Measurements from ENCODE around the gene ADARB1.
A peak's percentile ranks its signal among the peaks of the same experiment; 100 is the strongest.

The ADARB1 gene

DNA sequence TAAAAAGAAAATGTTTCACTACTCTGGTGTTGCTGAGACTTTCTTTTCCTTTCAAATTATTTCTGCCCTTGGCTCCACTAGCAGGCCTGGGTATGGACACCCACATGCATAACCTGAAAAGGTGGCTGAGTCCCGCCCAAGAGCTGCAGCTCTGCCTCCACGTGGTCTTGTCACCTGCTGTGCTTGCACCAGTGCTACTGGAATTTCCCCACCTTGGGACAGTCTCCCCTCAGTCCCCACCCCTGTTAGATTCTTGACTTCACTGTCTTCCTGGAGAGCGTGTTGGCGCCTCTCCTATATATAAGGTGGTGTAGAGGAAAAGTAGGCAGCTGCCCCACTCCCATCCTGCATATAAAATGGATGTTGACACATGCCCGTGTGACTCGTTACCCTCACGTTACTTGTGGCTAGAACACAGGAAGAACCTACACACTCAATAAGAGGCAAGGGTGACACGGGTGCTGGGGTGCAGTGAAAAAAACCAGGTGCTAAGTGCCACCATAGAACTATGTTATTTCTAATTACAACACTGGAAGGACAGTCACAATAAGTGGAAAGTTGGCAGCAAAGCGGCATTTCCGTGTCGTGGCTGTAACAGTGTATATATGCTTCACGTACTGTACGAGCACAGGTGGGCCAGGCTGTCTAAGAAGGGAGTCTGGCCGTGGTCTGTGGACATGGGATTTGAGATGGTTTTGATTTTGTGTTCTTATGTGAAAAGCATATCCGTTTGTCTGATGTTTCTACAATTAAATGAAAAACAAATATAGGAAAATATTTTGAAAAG is 152.4 kb downstream of the ADARB1 start:
- Histone ChIP-seq H2AK5ac (ENCODE audit: low read length, severe bottlenecking) (peak overlapping the region; percentile 13), H3K27ac (ENCODE audit: low read length, poor library complexity, severe bottlenecking) (no peak overlapping the region), H2AFZ (ENCODE audit: low read depth, low read length) (no peak overlapping the region), H3K18ac (ENCODE audit: low read depth in 1 of 2, low read length in 2 of 2) (no peak overlapping the region), H2BK12ac (ENCODE audit: low read length in 2 of 2) (peak overlapping the region in 1 of 2 experiments; percentile 49), H3K14ac (ENCODE audit: low read length in 2 of 2) (peak overlapping the region in 1 of 2 experiments; percentile 13), H3K23ac (ENCODE audit: low read length in 2 of 2) (no peak overlapping the region), H3K36me3 (ENCODE audit: control insufficient read depth in 1 of 2, insufficient read depth in 2 of 2, low read depth in 1 of 2, low read length in 2 of 2) (peaks cover 0 to 14% of the 10 kb centered on the region in 2 experiments), H3K4ac (ENCODE audit: low read depth in 1 of 2, low read length in 2 of 2) (no peak overlapping the region), H2BK15ac (ENCODE audit: low read depth, poor library complexity, severe bottlenecking) (no peak overlapping the region), H3K79me1 (replicated peaks; ENCODE audit: low read length, poor library complexity, severe bottlenecking) (no peaks in the 10 kb centered on the region), H3K9ac (ENCODE audit: low read length) (no peak overlapping the region), H3K9me3 (ENCODE audit: control insufficient read depth, low read length) (no peaks in the 10 kb centered on the region), H3K27me3 (ENCODE audit: control insufficient read depth in 1 of 2, insufficient read depth in 1 of 2, low read length in 2 of 2) (peaks cover 0 to 39% of the 10 kb centered on the region in 2 experiments), H3K4me2 (ENCODE audit: low read length, poor library complexity, severe bottlenecking) (no peak overlapping the region), H4K8ac (ENCODE audit: low read length) (no peak overlapping the region), H3K4me1 (ENCODE audit: control insufficient read depth, insufficient read depth, low read depth, low read length) (peaks cover 23% of the 10 kb centered on the region), H4K91ac (ENCODE audit: low read length) (no peak overlapping the region), H3K4me3 (ENCODE audit: insufficient read depth in 1 of 2, low read depth in 1 of 2, low read length in 2 of 2) (no peak overlapping the region), H2BK5ac (ENCODE audit: low read depth, low read length, poor library complexity, severe bottlenecking) (no peak overlapping the region), H2BK120ac (ENCODE audit: low read depth, low read length) (no peak overlapping the region)
- peak; percentile 19 for DNase-seq
- WGBS: 75% methylated on average over 10 of the region's 15 CpGs

DNA sequence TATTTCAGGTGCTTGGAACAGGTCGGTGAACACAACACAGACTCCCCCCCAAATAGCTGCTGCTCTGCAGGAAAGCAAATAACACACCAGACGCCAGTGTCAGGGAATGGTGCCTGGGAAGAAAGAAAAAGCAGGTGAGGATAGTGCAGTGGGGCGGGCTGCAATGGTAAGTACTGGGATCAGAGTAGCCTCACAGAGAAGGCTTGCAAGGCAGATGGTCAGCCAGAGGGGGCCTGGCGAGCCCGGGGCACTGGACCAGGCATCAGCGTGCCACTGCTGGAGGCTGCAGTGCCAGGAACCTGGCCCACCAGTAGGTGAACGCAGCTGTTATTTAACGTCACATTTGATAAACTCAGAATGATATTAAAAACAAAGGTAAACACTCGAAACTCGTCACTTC is 153.4 kb downstream of the ADARB1 start:
- H2BK5ac ChIP-seq (ENCODE audit: low read depth, low read length, poor library complexity, severe bottlenecking): no peak overlapping the region
- no peak overlapping the region for H3K4me3 ChIP-seq (ENCODE audit: insufficient read depth in 1 of 2, low read depth in 1 of 2, low read length in 2 of 2)
- H3K36me3 ChIP-seq (ENCODE audit: control insufficient read depth in 1 of 2, insufficient read depth in 2 of 2, low read depth in 1 of 2, low read length in 2 of 2): peaks cover 0 to 8% of the 10 kb centered on the region in 2 experiments
- H3K4ac ChIP-seq (ENCODE audit: low read depth in 1 of 2, low read length in 2 of 2): no peak overlapping the region
- peak overlapping the region in 1 of 2 experiments; percentile 15 for H3K18ac ChIP-seq (ENCODE audit: low read depth in 1 of 2, low read length in 2 of 2)
- peak overlapping the region; percentile 59 for H4K8ac ChIP-seq (ENCODE audit: low read length)
- H2AFZ ChIP-seq (ENCODE audit: low read depth, low read length): no peak overlapping the region
- H2BK12ac ChIP-seq (ENCODE audit: low read length in 2 of 2): peak overlapping the region in 1 of 2 experiments; percentile 19
- H3K27ac ChIP-seq (ENCODE audit: low read length, poor library complexity, severe bottlenecking): peak overlapping the region; percentile 92
- H3K4me1 ChIP-seq (ENCODE audit: control insufficient read depth, insufficient read depth, low read depth, low read length): peaks cover 23% of the 10 kb centered on the region
- no peak for DNase-seq
- H2BK15ac ChIP-seq (ENCODE audit: low read depth, poor library complexity, severe bottlenecking): no peak overlapping the region
- WGBS: 61% methylated on average over 10 of the region's 10 CpGs
- no peak overlapping the region for H4K91ac ChIP-seq (ENCODE audit: low read length)
- no peaks in the 10 kb centered on the region for H3K79me1 ChIP-seq (replicated peaks; ENCODE audit: low read length, poor library complexity, severe bottlenecking)
- H3K4me2 ChIP-seq (ENCODE audit: low read length, poor library complexity, severe bottlenecking): peak overlapping the region; percentile 30
- no peaks in the 10 kb centered on the region for H3K9me3 ChIP-seq (ENCODE audit: control insufficient read depth, low read length)
- H2BK120ac ChIP-seq (ENCODE audit: low read depth, low read length): no peak overlapping the region
- H3K9ac ChIP-seq (ENCODE audit: low read length): no peak overlapping the region
- H2AK5ac ChIP-seq (ENCODE audit: low read length, severe bottlenecking): peak overlapping the region; percentile 30
- H3K27me3 ChIP-seq (ENCODE audit: control insufficient read depth in 1 of 2, insufficient read depth in 1 of 2, low read length in 2 of 2): peaks cover 0 to 48% of the 10 kb centered on the region in 2 experiments
- no peak overlapping the region for H3K23ac ChIP-seq (ENCODE audit: low read length in 2 of 2)
- H3K14ac ChIP-seq (ENCODE audit: low read length in 2 of 2): no peak overlapping the region

GRCh38 chr21:45228171-45228641 is 153.8 kb downstream of the ADARB1 start:
- Histone ChIP-seq H3K27me3 (ENCODE audit: control insufficient read depth in 1 of 2, insufficient read depth in 1 of 2, low read length in 2 of 2) (peaks cover 0 to 53% of the 10 kb centered on the region in 2 experiments), H3K23ac (ENCODE audit: low read length in 2 of 2) (no peak overlapping the region), H3K4ac (ENCODE audit: low read depth in 1 of 2, low read length in 2 of 2) (no peak overlapping the region), H2AFZ (ENCODE audit: low read depth, low read length) (no peak overlapping the region), H2BK12ac (ENCODE audit: low read length in 2 of 2) (no peak overlapping the region), H3K14ac (ENCODE audit: low read length in 2 of 2) (no peak overlapping the region), H3K79me1 (replicated peaks; ENCODE audit: low read length, poor library complexity, severe bottlenecking) (no peaks in the 10 kb centered on the region), H3K4me1 (ENCODE audit: control insufficient read depth, insufficient read depth, low read depth, low read length) (peaks cover 23% of the 10 kb centered on the region), H3K4me3 (ENCODE audit: insufficient read depth in 1 of 2, low read depth in 1 of 2, low read length in 2 of 2) (no peak overlapping the region), H3K18ac (ENCODE audit: low read depth in 1 of 2, low read length in 2 of 2) (no peak overlapping the region), H3K4me2 (ENCODE audit: low read length, poor library complexity, severe bottlenecking) (peak overlapping the region; percentile 30), H3K27ac (ENCODE audit: low read length, poor library complexity, severe bottlenecking) (peak overlapping the region; percentile 92), H4K91ac (ENCODE audit: low read length) (no peak overlapping the region), H4K8ac (ENCODE audit: low read length) (no peak overlapping the region), H3K9ac (ENCODE audit: low read length) (no peak overlapping the region), H3K36me3 (ENCODE audit: control insufficient read depth in 1 of 2, insufficient read depth in 2 of 2, low read depth in 1 of 2, low read length in 2 of 2) (peaks cover 0 to 7% of the 10 kb centered on the region in 2 experiments), H2BK15ac (ENCODE audit: low read depth, poor library complexity, severe bottlenecking) (no peak overlapping the region), H2BK120ac (ENCODE audit: low read depth, low read length) (no peak overlapping the region), H3K9me3 (ENCODE audit: control insufficient read depth, low read length) (no peaks in the 10 kb centered on the region), H2AK5ac (ENCODE audit: low read length, severe bottlenecking) (no peak overlapping the region), H2BK5ac (ENCODE audit: low read depth, low read length, poor library complexity, severe bottlenecking) (no peak overlapping the region)
- under 1% methylated on average over 6 of the region's 6 CpGs for WGBS
- DNase-seq: peak; percentile 97

DNA sequence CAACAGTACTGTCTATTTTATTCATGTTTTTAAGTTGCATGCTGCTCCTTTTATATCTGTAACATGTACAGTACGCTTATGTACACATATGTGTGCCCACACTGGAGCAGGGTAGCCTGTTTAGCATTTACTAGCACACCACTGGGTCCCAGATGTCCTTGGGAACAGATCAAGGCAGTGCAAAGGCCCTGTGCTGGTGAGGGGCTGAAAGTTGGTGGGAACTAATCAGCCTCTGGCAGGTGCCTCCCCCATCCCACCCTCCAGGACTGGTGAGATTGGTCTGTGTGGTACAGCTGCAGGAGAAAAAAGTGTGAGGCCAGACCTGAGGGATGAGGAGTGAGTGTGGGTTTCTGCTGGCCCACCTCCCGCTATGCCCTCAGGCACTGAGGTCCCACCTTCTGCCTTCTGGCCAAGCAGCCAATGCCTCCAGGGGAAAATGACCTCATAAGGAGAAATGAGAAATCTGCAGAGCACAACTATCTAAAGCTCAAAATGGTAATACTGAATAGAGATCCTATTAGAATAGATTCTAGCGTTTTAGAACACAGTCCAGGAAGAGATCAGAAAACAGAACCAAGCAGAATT is 154.4 kb downstream of the ADARB1 start:
- 89% methylated on average over 2 of the region's 3 CpGs for WGBS
- peak overlapping the region; percentile 35 for H4K8ac ChIP-seq (ENCODE audit: low read length)

More for the DNA sequence above, 154.4 kb downstream of the ADARB1 start:
- peak overlapping the region in 1 of 2 experiments; percentile 65 for H3K23ac ChIP-seq (ENCODE audit: low read length in 2 of 2)
- H2BK5ac ChIP-seq (ENCODE audit: low read depth, low read length, poor library complexity, severe bottlenecking): no peak overlapping the region
- no peak overlapping the region for H3K4me3 ChIP-seq (ENCODE audit: insufficient read depth in 1 of 2, low read depth in 1 of 2, low read length in 2 of 2)
- H3K14ac ChIP-seq (ENCODE audit: low read length in 2 of 2): no peak overlapping the region
- H3K4me2 ChIP-seq (ENCODE audit: low read length, poor library complexity, severe bottlenecking): no peak overlapping the region
- peak overlapping the region in 1 of 2 experiments; percentile 54 for H2BK12ac ChIP-seq (ENCODE audit: low read length in 2 of 2)
- peak overlapping the region in 1 of 2 experiments; percentile 74 for H3K18ac ChIP-seq (ENCODE audit: low read depth in 1 of 2, low read length in 2 of 2)
- no peak overlapping the region for H4K91ac ChIP-seq (ENCODE audit: low read length)
- H3K4me1 ChIP-seq (ENCODE audit: control insufficient read depth, insufficient read depth, low read depth, low read length): peaks cover 23% of the 10 kb centered on the region
- H3K27me3 ChIP-seq (ENCODE audit: control insufficient read depth in 1 of 2, insufficient read depth in 1 of 2, low read length in 2 of 2): peaks cover 0 to 58% of the 10 kb centered on the region in 2 experiments
- H3K79me1 ChIP-seq (replicated peaks; ENCODE audit: low read length, poor library complexity, severe bottlenecking): no peaks in the 10 kb centered on the region
- no peak overlapping the region for H3K4ac ChIP-seq (ENCODE audit: low read depth in 1 of 2, low read length in 2 of 2)
- H2AK5ac ChIP-seq (ENCODE audit: low read length, severe bottlenecking): peak overlapping the region; percentile 4
- no peak overlapping the region for H2AFZ ChIP-seq (ENCODE audit: low read depth, low read length)
- DNase-seq: no peak
- H3K27ac ChIP-seq (ENCODE audit: low read length, poor library complexity, severe bottlenecking): peak overlapping the region; percentile 92
- peaks cover 0 to 1% of the 10 kb centered on the region in 2 experiments for H3K36me3 ChIP-seq (ENCODE audit: control insufficient read depth in 1 of 2, insufficient read depth in 2 of 2, low read depth in 1 of 2, low read length in 2 of 2)
- H3K9me3 ChIP-seq (ENCODE audit: control insufficient read depth, low read length): no peaks in the 10 kb centered on the region
- no peak overlapping the region for H2BK120ac ChIP-seq (ENCODE audit: low read depth, low read length)
- H3K9ac ChIP-seq (ENCODE audit: low read length): no peak overlapping the region
- no peak overlapping the region for H2BK15ac ChIP-seq (ENCODE audit: low read depth, poor library complexity, severe bottlenecking)
